Skeletal muscle cell (primary cell): Measurements from ENCODE around the gene SLC25A12.
A peak's percentile ranks its signal among the peaks of the same experiment; 100 is the strongest.
"Not testable (repeated sequence)": the region's sequence is repeated elsewhere in the genome, so short reads cannot be mapped to it uniquely, and the experiment has no call there.

ENCODE experiments used
- DNase-seq: peaks from one replicate; pipeline ENCODE4 v3.0.0-alpha.2; 2010; ENCODE audit warnings: low read depth
- H3K4me3 ChIP-seq: 2 replicates; pipeline ENCODE4 v1.5.1; 2011; ENCODE audit warnings: low read depth, mild to moderate bottlenecking, control low read depth, low read length, moderate library complexity

Gene SLC25A12, protein sequence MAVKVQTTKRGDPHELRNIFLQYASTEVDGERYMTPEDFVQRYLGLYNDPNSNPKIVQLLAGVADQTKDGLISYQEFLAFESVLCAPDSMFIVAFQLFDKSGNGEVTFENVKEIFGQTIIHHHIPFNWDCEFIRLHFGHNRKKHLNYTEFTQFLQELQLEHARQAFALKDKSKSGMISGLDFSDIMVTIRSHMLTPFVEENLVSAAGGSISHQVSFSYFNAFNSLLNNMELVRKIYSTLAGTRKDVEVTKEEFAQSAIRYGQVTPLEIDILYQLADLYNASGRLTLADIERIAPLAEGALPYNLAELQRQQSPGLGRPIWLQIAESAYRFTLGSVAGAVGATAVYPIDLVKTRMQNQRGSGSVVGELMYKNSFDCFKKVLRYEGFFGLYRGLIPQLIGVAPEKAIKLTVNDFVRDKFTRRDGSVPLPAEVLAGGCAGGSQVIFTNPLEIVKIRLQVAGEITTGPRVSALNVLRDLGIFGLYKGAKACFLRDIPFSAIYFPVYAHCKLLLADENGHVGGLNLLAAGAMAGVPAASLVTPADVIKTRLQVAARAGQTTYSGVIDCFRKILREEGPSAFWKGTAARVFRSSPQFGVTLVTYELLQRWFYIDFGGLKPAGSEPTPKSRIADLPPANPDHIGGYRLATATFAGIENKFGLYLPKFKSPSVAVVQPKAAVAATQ

DNA sequence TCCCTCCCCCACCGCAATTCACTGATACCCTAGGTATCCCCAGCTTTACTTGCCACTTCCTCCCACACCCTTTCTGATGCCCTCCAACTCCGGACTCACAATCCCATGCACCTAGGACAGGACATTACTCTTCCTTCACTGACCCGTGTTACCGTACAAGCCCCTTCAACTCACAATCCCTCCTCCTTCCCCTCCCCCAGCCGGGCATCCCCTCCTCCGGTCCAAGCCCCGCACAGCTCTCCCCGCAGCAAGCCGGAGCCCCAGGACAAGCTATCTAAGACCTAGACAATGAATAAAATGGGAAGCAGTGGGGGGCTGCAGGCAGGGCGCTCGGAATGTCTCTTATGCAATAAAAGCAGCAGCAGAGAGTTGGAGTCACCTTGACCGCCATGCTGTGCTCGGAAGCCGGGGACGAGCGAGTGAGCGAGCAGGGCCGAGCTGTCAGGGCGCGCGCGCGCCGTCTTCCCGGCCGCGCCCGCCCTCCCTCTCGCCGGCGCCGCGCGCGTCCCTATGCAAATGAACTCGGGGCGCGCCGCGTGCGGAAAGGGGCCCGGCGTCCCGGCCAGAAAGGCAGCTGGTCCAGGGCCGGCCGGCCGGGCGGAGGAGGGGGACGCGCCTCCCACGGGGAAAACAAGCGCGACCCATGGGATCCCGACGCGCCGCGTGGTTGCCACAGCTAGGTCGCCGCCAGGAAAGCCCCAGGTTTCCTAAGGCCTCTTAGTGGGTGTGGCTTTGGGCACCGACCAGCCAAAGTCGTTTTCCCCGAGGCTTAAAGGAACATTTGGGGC, at the start of gene SLC25A12:
Gene SLC25A12, minus strand, starts transcription at position 421 of the 788 bp plus-strand sequence. Its CDS starts 30 bp downstream, at position 391.
- DNase-seq, result peak; percentile 28
- peak within 1 kb of the TSS; percentile 90 for H3K4me3 ChIP-seq

- no peak for DNase-seq
Observed at GRCh38 chr2:171941316-171941699, 47.3 kb upstream of the SLC25A12 start.

GRCh38 chr2:171939743-171940071, 45.7 kb upstream of the SLC25A12 start:
- no peak overlapping the region for H3K4me3 ChIP-seq
- no peak for DNase-seq

More at GRCh38 chr2:171941316-171941699, 47.3 kb upstream of the SLC25A12 start:
- H3K4me3 ChIP-seq, result no peak overlapping the region

DNA sequence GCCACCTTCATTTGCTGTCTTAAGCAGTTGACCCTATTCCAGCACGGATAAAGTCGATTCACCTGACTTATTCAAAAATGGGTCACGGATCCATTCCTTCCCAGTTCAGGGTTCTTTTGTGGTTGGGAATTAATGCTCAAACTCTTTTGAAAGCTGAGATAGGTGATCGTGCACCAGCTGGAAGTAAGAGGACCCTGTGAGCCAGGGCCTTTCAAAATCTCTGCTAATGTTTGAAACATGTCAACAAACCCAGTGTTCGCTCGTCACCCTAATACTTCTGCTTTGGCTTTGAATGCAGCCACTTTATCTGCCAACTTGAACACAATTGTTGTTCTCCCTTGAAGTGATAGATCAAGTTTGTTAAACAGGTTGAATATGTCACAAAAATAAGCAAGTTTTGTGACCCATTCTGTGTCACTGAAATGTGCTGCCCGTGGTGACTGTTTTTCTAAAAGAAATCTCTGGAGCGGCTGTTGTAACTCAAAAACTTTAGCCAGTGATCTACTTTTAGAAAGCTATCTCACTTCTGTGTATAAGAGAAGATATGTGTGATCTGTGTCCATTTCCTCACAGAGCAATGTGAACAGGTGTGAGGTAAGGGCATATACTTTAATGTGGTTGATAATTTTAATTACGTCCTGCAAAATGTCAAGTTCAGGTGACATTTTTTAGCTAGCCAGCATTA, 45.2 kb upstream of the SLC25A12 start:
- no peak for DNase-seq
- no peak overlapping the region for H3K4me3 ChIP-seq

GRCh38 chr2:171930385-171930784, 36.3 kb upstream of the SLC25A12 start:
- no peak for DNase-seq
- no peak overlapping the region for H3K4me3 ChIP-seq

GRCh38 chr2:171924170-171924942, 30.3 kb upstream of the SLC25A12 start:
- H3K4me3 ChIP-seq, result no peak overlapping the region
- no peak for DNase-seq

DNA sequence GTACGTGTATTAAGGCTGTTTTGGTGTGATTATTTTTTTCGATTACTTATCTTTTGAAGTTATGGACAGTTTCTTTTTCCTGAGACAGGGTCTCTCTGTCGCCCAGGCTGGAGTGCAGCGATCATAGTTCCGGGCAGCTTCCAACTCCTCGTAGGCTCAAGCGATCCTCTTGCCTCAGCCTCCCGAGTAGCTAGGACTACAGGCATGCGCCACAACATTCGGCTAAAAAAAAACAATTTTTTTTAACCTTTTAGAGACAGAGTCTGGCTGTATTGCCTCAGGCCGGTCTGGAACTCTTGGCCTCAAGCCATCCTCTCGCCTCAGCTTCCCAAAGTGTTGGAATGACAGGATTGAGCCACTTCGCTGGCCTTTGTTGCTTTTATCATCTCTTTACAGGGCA, 29.2 kb upstream of the SLC25A12 start:
- H3K4me3 ChIP-seq, result peak overlapping the region; percentile 91

DNA sequence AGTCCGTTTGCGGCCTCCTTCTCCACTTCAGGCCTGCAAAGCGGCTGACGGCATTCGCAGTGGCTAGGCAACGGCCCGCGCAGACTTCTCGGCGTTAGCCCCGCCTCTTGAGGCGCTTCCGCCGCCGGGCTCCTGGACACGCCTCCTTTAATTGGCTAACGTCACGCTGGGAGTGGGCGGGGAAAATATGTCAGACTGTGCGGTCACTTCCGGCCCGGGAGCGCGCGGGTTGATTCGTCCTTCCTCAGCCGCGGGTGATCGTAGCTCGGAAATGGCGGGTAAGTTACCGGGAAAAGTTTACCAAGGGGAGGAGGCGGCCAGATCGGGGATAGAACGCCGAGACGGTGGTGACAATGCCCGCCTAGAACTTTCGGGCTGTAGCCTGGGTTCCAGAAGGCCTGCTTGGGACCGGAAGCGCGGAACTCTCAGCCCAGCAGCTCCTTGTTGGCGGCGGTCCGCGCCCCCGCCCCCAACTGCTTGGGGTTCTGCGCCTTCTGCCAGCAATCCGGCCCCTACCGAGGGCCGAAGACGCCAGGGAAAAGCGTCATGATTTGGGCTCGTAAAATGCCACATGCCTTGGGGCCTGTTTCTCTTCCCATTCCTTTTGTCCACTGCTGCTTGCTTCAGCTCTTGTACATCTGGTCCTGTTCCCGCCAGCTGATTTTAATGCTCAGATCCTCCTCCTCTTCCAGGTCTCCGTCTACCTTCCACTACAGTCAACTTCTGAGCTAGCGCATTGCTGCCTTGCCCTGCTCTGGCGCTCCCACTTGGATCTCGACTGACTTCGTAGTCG, 28.4 kb upstream of the SLC25A12 start, which contains the start of gene HAT1:
Gene HAT1, plus strand, starts transcription at position 232 of the 793 bp plus-strand sequence. Its CDS starts 40 bp downstream, at position 272.
- peak within 1 kb of the TSS; percentile 91 for H3K4me3 ChIP-seq
- peak; percentile 91 for DNase-seq

More for the DNA sequence above, 29.2 kb upstream of the SLC25A12 start:
- no peak for DNase-seq

GRCh38 chr2:171921970-171922229, 27.9 kb upstream of the SLC25A12 start:
- peak overlapping the region; percentile 91 for H3K4me3 ChIP-seq
- DNase-seq, result no peak

- H3K4me3 ChIP-seq, result no peak overlapping the region
- no peak for DNase-seq
Observed at GRCh38 chr2:171919453-171919852, 25.4 kb upstream of the SLC25A12 start.

DNA sequence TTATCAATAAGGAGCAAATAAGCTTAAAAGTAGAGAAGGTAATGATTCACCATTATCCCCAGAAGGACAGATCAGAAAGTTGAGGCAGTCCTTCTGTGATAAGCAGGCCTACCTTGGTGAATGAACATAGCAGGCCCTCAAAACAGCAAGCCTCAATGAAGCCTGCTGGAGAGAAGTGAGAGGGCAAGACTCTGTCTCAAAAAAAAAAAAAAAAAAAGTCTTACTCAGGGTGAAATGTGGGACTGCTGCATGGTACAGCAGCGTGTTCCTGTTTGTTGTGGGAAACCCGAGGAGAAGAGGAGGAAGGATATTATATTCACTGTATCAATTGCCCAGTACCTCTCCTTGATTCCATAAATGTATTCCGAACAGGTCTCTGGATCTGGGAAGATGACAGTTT, 19.5 kb upstream of the SLC25A12 start:
- no peak overlapping the region for H3K4me3 ChIP-seq
- no peak for DNase-seq

- no peak for DNase-seq
Observed at GRCh38 chr2:171910494-171910893, 16.4 kb upstream of the SLC25A12 start.

GRCh38 chr2:171909266-171909665, 15.2 kb upstream of the SLC25A12 start:
- DNase-seq, result no peak
- no peak overlapping the region for H3K4me3 ChIP-seq

More at GRCh38 chr2:171910494-171910893, 16.4 kb upstream of the SLC25A12 start:
- H3K4me3 ChIP-seq, result no peak overlapping the region

DNA sequence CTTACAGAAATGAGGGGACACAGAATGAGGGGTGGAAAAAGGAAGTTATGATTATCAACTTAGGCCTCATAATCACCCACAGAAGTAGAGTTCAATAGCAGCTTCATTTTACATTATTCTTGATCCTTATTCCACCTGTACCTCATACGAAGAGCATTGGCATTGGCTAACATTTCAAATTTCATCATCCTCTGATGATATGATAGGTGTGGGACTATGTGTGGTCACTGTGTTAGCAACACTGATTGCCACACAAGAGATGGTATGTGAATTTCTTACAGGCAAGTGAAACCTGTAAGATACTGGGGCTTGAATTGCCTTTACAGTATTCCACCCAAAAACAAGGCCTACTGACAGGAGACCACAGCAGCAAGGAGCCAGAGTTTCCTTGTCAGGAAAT, 14.2 kb upstream of the SLC25A12 start:
- DNase-seq, result no peak
- no peak overlapping the region for H3K4me3 ChIP-seq

GRCh38 chr2:171902840-171903420, 8.9 kb upstream of the SLC25A12 start:
- H3K4me3 ChIP-seq, result no peak overlapping the region
- DNase-seq, result no peak

DNA sequence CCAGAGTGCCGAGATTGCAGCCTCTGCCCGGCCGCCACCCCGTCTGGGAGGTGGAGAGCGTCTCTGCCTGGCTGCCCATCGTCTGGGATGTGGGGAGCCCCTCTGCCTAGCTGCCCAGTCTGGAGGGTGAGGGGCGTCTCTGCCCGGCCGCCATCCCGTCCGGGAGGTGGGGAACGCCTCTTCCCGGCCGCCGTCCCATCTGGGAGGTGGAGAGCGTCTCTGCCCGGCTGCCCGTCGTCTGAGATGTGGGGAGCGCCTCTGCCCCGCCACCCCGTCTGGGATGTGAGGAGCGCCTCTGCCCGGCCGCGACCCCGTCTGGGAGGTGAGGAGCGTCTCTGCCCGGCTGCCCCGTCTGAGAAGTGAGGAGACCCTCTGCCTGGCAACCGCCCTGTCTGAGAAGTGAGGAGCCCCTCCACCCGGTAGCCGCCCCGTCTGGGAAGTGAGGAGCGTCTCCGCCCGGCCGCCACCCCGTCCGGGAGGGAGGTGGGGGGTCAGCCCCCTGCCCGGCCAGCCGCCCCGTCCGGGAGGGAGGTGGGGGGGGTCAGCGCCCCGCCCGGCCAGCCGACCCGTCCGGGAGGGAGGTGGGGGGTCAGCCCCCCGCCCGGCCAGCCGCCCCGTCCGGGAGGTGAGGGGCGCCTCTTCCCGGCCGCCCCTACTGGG, 5.7 kb upstream of the SLC25A12 start:
- DNase-seq, H3K4me3 ChIP-seq: not testable (repeated sequence)

DNA sequence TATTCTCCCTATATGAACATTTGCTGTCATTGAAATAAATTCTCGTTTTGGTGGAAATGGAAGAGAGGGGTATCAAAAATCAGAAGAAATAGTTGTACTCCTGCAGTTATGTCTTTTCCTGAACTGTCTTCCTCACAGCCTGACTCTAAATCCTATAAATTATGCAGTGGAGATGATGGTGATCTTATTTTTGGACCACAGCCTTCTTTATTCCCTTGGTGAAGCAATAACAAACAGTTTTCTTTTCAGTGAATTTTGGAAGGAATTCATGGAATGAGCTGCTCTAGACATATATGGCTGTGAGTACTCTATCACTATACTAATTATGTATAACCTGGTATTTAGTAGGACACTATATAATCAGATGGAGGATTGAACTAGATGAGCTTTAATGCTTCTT, 1.7 kb upstream of the SLC25A12 start:
- DNase-seq, result no peak
- no peak overlapping the region for H3K4me3 ChIP-seq
